Mesenteric fat pad (tissue), 1 donor: Measurements from ENCODE around the gene ANKRD13C. TPM values are rescaled to one million over a fixed set of nuclear protein-coding genes. Genes with fewer than 3 reads are reported as not detected.

Source experiments
- DNase-seq: peaks from one replicate; pipeline ENCODE4 v3.0.0-alpha.2; 2020; ENCODE audit warnings: low spot score
- total RNA-seq: library from RNA; stranded (reverse); fragmentation: NEBNext Ultra II Directional; extraction: Animal tissue kit (Norgen Biotek cat#: 25700); gene quantifications from one replicate; pipeline ENCODE4 v1.2.1, GENCODE V29; 2021
- donor health status: DM: yes; HTN: yes; CAD: no.

The ANKRD13C gene
- total RNA-seq, 1 donor from 2014 or later = 21.6 TPM

DNA sequence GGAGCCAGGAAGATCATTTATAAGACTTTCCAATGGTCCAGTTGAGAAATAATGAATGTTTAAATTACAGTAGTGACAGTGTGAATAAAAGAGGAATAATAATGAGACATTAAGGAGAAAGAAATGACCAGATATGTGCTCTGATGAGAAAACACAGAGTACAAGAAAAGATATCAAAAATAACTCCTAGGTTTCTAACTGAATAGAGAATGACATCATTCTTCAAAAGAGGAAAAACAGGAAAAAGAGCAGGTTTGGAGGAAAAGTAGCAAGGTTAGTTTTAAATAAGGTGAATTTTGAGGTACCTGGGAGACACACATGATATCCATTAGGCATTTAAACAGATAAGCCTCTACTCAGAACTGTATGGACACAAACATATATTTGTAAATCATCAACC lies 55.0 kb downstream of the ANKRD13C start:
- DNase-seq = no peak

GRCh38 chr1:70295749-70296148 lies 58.8 kb downstream of the ANKRD13C start:
- no peak for DNase-seq

GRCh38 chr1:70293186-70293843 lies 61.2 kb downstream of the ANKRD13C start:
- DNase-seq = no peak

DNA sequence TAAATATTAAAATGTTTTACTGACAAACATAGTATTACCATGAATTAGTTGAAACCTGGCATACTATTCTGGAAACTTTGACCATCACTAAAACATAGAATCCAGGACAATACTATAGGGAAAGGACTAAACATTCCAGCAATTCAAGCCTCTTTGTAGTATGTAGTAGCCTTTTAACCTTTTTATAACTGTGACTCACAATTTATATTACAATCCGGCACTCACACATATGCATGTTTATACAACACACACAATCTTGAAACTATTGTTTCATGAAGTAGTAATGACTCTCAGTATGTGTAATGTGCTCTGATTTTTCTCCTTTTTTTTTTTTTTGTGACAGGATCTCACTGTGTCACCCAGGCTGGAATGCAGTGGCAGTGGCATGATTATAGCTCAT lies 64.3 kb downstream of the ANKRD13C start:
- DNase-seq = no peak

GRCh38 chr1:70288166-70288565 lies 66.4 kb downstream of the ANKRD13C start:
- DNase-seq = no peak

- DNase-seq = no peak
These were observed 68.1 kb downstream of the ANKRD13C start for GRCh38 chr1:70286453-70286852.

DNA sequence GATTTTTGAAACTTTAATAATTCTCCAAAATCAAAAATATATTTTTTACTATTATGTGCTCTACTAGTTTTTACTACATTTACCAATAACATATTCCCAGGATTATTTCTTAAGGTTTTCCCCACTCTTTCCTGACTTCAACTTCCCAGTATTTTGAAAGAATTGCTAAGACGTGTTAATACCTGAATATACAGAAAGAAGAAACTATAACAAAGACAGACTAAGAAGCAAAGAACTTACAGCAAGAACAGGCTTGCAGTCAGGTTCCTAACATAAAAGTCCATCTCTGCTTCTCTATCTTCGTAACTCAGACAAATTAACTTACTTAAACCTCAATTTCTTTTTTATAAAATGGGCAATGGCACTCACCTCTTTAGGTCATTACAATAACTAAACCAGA lies 70.2 kb downstream of the ANKRD13C start:
- DNase-seq = no peak

- DNase-seq = no peak
These were observed 75.8 kb downstream of the ANKRD13C start for GRCh38 chr1:70278710-70279109.

- DNase-seq = no peak
These were observed 76.6 kb downstream of the ANKRD13C start for GRCh38 chr1:70277875-70278274.

DNA sequence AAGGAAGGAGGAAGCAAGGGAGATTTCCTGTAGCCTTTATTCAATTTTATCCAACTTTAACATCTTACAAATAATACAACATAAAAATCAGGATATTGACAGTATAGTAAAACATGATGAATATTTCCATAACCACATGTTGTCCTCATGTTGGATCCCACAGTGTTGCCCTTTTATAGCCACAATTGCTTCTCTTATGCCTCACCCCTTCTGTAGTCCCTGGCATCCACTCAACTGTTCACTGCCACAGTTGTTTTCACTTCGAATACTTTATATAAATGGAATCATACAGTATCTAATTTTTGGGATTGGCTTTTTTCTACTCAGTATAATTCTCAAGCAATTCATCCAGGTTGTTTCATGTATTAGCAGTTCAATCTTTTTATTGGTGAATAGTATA lies 88.6 kb downstream of the ANKRD13C start:
- DNase-seq = no peak

DNA sequence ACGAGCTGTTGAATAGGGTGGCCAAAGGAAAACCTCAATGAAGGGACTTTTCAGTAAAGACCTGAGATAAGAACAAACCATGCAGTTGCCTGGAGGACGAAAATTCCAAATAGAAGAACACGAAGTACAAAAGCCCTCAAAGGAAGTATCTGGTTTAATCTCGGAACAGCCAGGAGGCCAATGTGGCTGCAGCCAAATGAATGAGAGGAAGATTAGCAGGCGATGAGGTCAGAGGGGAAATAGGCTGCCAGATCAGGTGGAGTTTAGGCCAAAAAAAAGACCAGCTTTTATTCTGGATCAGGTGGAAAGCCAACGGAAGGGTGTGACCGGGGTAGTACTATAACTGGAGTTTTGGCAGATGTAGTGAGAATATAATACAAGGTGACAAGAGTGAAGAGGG lies 89.7 kb downstream of the ANKRD13C start:
- DNase-seq = no peak

- no peak for DNase-seq
These were observed 97.9 kb downstream of the ANKRD13C start for GRCh38 chr1:70256664-70257063.

GRCh38 chr1:70248729-70249128 lies 105.8 kb downstream of the ANKRD13C start:
- DNase-seq = no peak

DNA sequence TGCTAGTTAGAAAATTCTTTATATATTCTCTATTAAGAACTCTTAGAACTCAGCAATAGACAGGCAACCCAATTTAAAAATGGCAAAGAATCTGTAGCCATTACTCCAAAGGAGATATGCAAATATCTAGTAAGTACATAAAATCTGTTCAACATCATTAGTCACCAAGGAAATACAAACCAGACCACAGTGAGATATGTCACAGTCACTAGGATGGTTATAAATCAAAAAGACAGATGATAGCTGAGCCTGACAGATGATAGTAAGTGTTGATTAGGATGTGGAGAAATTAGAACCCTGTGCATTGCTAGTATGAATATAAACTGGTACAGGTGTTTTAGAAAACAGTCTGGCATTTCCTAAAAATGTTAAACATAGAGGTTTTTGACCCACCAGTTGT lies 106.8 kb downstream of the ANKRD13C start:
- DNase-seq = no peak

DNA sequence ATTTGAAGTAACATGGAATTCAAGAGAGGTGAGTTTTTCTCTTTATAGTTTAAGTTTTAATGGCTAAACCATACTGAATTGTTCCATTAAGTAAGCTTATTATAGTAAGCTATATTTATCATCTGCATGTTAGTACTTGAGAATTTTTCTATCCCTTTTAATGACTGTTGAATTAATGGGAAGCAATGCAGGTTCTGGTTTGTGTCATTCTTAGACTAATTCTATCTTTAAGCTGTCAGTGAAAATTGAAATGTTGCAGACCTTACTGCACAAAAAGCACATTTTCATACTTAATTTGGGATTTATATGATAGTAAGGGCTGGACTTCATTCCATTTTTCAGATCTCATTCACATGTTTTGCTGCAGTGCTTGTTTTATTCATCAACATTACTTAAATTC lies 107.4 kb downstream of the ANKRD13C start:
- no peak for DNase-seq

DNA sequence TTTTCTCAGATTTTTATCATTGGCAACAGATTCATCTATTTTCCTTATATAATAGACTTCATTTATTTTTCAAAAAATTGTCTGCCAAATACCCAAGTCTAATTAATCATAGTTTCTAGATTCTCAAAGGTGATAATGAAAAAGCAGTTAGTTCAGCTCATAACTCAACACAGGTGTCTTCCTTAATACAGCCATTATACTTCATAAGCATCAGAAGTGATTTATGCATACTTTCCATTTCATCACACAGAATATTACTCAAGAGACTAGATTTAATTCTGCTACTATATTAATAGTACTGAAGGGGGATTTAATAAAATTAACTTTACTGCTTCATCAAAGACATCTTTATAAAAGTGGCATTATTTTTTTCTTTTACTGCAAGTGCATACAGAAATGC lies 114.6 kb downstream of the ANKRD13C start:
- DNase-seq = no peak

- DNase-seq = no peak
These were observed 119.8 kb downstream of the ANKRD13C start for GRCh38 chr1:70234733-70235132.

DNA sequence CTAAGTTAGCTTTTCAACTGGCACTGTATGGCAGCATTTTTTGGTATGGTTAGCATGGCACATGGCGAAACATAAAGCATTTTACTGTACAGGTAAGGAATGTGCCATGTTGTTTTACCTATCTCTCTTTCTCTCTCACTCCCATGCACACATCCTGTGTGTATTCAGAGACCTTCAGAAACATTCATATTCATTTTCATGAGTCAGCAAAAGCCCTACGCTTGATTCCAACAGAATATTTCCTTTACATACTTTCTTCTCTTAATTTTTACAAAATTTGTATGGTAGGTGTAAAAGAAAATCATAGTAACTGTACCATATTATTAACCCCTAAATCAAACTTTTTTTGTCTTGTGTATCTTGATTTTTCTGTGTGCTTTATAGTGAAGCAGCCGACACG lies 123.0 kb downstream of the ANKRD13C start:
- DNase-seq = no peak

GRCh38 chr1:70228670-70229069 lies 125.9 kb downstream of the ANKRD13C start:
- no peak for DNase-seq

DNA sequence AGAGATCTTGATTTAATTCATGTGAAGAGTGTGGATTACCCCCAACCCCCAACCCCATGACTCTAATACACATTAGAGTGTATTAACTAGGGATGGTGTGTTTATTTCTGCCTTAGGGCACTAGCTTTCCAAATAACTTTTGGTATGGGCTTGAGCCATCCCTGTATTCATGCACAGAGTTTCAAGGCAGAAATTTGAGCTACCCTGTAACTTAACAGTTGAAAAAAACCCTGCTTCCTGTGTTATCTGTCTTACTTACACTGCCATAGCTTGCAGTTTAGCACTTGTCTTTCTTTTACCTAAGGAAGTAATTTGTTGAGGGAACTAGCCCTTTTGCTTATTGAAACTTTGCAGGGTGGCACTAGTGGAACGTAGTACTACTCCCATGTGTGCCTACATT lies 127.1 kb downstream of the ANKRD13C start:
- DNase-seq = no peak

GRCh38 chr1:70224954-70225353 lies 129.6 kb downstream of the ANKRD13C start:
- no peak for DNase-seq

GRCh38 chr1:70222716-70223235 lies 131.7 kb downstream of the ANKRD13C start:
- DNase-seq = no peak
